GM12878 (cell line): Measurements from ENCODE around the gene RAD17. TPM values are rescaled to one million over a fixed set of nuclear protein-coding genes. Genes with fewer than 3 reads are reported as not detected.
A peak's percentile ranks its signal among the peaks of the same experiment; 100 is the strongest.

Experiments used
- ATF3 ChIP-seq: IDR thresholded peaks from 2 replicates; pipeline ENCODE4 v1.6.1; 2011; ENCODE audit warnings: low read depth, mild to moderate bottlenecking, low read length, moderate library complexity, borderline replicate concordance; ENCODE audit errors: extremely low read depth
- BACH1 ChIP-seq: fragments of 450-650 bp; IDR thresholded peaks from 2 replicates; pipeline ENCODE4 v1.6.1; 2017; ENCODE audit warnings: mild to moderate bottlenecking, borderline replicate concordance
- CBX5 ChIP-seq: sonication (generic); IDR thresholded peaks from 2 replicates; pipeline ENCODE4 v1.6.1; 2016; ENCODE audit warnings: low read depth, moderate library complexity, mild to moderate bottlenecking, inconsistent platforms
- CHD1 ChIP-seq: IDR thresholded peaks from 2 replicates; pipeline ENCODE4 v1.6.1; 2012; ENCODE audit warnings: low read depth, low read length, improper control_type of control experiment
- CREB1 ChIP-seq: IDR thresholded peaks from 2 replicates; pipeline ENCODE4 v1.6.1; 2012; ENCODE audit warnings: low read depth, mild to moderate bottlenecking, inconsistent platforms
- CTCF ChIP-seq, 3 experiments: IDR thresholded peaks in 2 of 3; conservative IDR thresholded peaks in 1 of 3; 2 replicates each; pipeline ENCODE4 v1.5.1; 2011; ENCODE audit warnings: low read depth in 3 of 3, low read length in 3 of 3, mild to moderate bottlenecking in 3 of 3, control low read depth in 2 of 3, moderate library complexity in 2 of 3, inconsistent platforms in 1 of 3, mixed read lengths in 1 of 3; ENCODE audit not compliant: control insufficient read depth in 2 of 3, insufficient read depth in 1 of 3; ENCODE audit errors: extremely low read depth in 1 of 3
- EP300 ChIP-seq, 2 experiments: fragments of 150-350 bp in 1 of 2; IDR thresholded peaks; 2 replicates each; pipeline ENCODE4 v1.6.1; 2011 to 2012; ENCODE audit warnings: low read depth in 2 of 2, low read length in 2 of 2, borderline replicate concordance in 1 of 2, improper control_type of control experiment in 1 of 2, inconsistent platforms in 1 of 2; ENCODE audit not compliant: control insufficient read depth in 1 of 2
- FOXK2 ChIP-seq: fragments of 450-650 bp; IDR thresholded peaks from 2 replicates; pipeline ENCODE4 v1.6.1; 2017; ENCODE audit warnings: mild to moderate bottlenecking, moderate library complexity
- GATAD2B ChIP-seq: fragments of 450-650 bp; conservative IDR thresholded peaks from 2 replicates; pipeline ENCODE4 v1.6.1; 2017; ENCODE audit warnings: low read depth, mild to moderate bottlenecking, moderate library complexity
- IKZF1 ChIP-seq: fragments of 450-650 bp; conservative IDR thresholded peaks from 2 replicates; pipeline ENCODE4 v1.6.1; 2017; ENCODE audit warnings: antibody characterized with exemption, mild to moderate bottlenecking
- IRF4 ChIP-seq: IDR thresholded peaks from 2 replicates; pipeline ENCODE4 v1.6.1; 2011; ENCODE audit warnings: low read depth, low read length
- MTA2 ChIP-seq: fragments of 450-650 bp; IDR thresholded peaks from 2 replicates; pipeline ENCODE4 v1.6.1; 2016; ENCODE audit warnings: low read depth, mild to moderate bottlenecking, moderate library complexity
- MXI1 ChIP-seq: fragments of 150-350 bp; IDR thresholded peaks from 2 replicates; pipeline ENCODE4 v1.6.1; 2011; ENCODE audit warnings: low read depth, mild to moderate bottlenecking, inconsistent platforms, low read length, improper control_type of control experiment
- NR2C1 ChIP-seq: fragments of 450-650 bp; IDR thresholded peaks from 2 replicates; pipeline ENCODE4 v1.6.1; 2017; ENCODE audit warnings: antibody characterized with exemption, mild to moderate bottlenecking, moderate library complexity
- POLR2A ChIP-seq: IDR thresholded peaks from 2 replicates; pipeline ENCODE4 v1.6.1; 2011; ENCODE audit warnings: low read depth, mild to moderate bottlenecking, low read length
- PRDM15 ChIP-seq: fragments of 450-650 bp; formaldehyde crosslinking; IDR thresholded peaks from 2 replicates; pipeline ENCODE4 v1.4.0; 2020; ENCODE audit warnings: mild to moderate bottlenecking, moderate library complexity
- RAD21 ChIP-seq: IDR thresholded peaks from 2 replicates; pipeline ENCODE4 v1.6.1; 2011; ENCODE audit warnings: mild to moderate bottlenecking, low read depth, low read length, moderate library complexity; ENCODE audit not compliant: insufficient read depth
- RB1 ChIP-seq: fragments of 450-650 bp; formaldehyde crosslinking; IDR thresholded peaks from 2 replicates; pipeline ENCODE4 v1.6.1; 2017; ENCODE audit warnings: mild to moderate bottlenecking, borderline replicate concordance
- RELA ChIP-seq: fragments of 450-650 bp; IDR thresholded peaks from 2 replicates; pipeline ENCODE4 v1.8.0; 2014; ENCODE audit warnings: borderline replicate concordance; ENCODE audit not compliant: partially characterized antibody
- RELB ChIP-seq: fragments of 450-650 bp; IDR thresholded peaks from 2 replicates; pipeline ENCODE4 v1.6.1; 2017; ENCODE audit warnings: low read depth, mild to moderate bottlenecking, moderate library complexity
- SREBF1 ChIP-seq: IDR thresholded peaks from 2 replicates; pipeline ENCODE4 v1.6.1; 2012; ENCODE audit warnings: mild to moderate bottlenecking, low read length
- SRF ChIP-seq, 2 experiments: IDR thresholded peaks; 2 replicates each; pipeline ENCODE4 v1.6.1; 2011; ENCODE audit warnings: low read depth in 2 of 2, low read length in 2 of 2, mild to moderate bottlenecking in 1 of 2, moderate library complexity in 1 of 2
- TAF1 ChIP-seq: IDR thresholded peaks from 2 replicates; pipeline ENCODE4 v1.6.1; 2011; ENCODE audit warnings: mild to moderate bottlenecking, low read depth, low read length, borderline replicate concordance
- ZNF274 ChIP-seq: IDR thresholded peaks from one replicate; pipeline ENCODE4 v1.8.0; 2011; ENCODE audit not compliant: insufficient read length, insufficient read depth
- ZNF384 ChIP-seq: IDR thresholded peaks from 2 replicates; pipeline ENCODE4 v1.6.1; 2012; ENCODE audit warnings: low read depth, mild to moderate bottlenecking, low read length, improper control_type of control experiment, borderline replicate concordance
- ZNF622 ChIP-seq: fragments of 450-650 bp; IDR thresholded peaks from 2 replicates; pipeline ENCODE4 v1.6.1; 2017; ENCODE audit warnings: mild to moderate bottlenecking, inconsistent platforms
- polyA plus RNA-seq, 11 experiments: library from polyadenylated mRNA; depleted of rRNA in 4 of 11; unstranded in 6 of 11; stranded (reverse) in 5 of 11; fragments of >200 nt; fragmentation: Nextera tagmentation in 4 of 11; fragmentation: Illumina TruSeq in 1 of 11; extraction: Ambion mirVana in 4 of 11; extraction: Trizol in 1 of 11; gene quantifications; 1 replicate in 1 of 11; 2 replicates in 10 of 11; pipeline versions ENCODE4 v1.2.1 to v1.2.3, GENCODE V29; 2011 to 2016; ENCODE audit warnings: inconsistent platforms in 2 of 11, missing spikeins in 2 of 11, low read depth in 1 of 11
- total RNA-seq, 4 experiments: library from RNA; depleted of rRNA in 3 of 4; stranded (reverse); fragments of >200 nt in 3 of 4; fragmentation: Illumina TruSeq in 1 of 4; extraction: Trizol in 1 of 4; gene quantifications; 2 replicates each; pipeline versions ENCODE4 v1.2.1 to v1.2.3, GENCODE V29; 2013 to 2021

RAD17 gene
- total and polyA plus RNA-seq, 10 of the 15 experiments (the other 5 are each of a cell fraction or from before 2014, with no cell fraction given): 23.9 to 55.4 (median 44.5) TPM

DNA sequence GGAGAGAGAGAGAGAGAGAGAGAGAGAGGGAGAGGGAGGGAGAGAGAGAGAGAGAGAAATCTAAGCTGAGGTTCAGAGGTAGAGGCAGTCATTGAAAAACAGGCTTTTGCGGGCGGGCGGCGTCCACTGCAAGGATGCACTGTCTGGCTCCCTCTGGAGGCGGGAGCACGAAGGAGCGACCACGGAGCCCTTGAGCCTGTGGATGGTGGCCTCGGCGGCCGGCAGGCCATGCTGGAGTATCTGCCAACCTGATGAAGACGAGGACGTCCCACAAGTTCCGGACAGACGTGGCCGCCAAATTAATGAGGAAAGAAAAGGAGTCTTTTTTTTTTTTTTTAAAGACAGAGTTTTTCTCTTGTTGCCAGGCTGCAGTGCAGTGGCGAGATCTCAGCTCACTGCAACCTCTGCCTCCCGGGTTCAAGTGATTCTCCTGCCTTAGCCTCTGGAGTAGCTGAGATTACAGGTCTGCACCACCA, 34.8 kb upstream of the RAD17 start (continued):
- no peak for TF ChIP-seq CHD1
- TF ChIP-seq EP300 (IDR thresholded peaks at IDR 0.05; ENCODE audit: borderline replicate concordance in 1 of 2, control insufficient read depth in 1 of 2, low read depth in 2 of 2, low read length in 2 of 2): no peak
- TF ChIP-seq MTA2: no peak
- peak; percentile 63 for TF ChIP-seq RAD21
- TF ChIP-seq ZNF622: no peak
- no peak for TF ChIP-seq IKZF1
- no peak for TF ChIP-seq ATF3
- TF ChIP-seq SRF (IDR thresholded peaks at IDR 0.05; ENCODE audit: low read depth in 2 of 2, low read length in 2 of 2): no peak
- no peak for TF ChIP-seq BACH1
- TF ChIP-seq CBX5: no peak
- TF ChIP-seq NR2C1: no peak
- peak; percentile 57 to 86 (median 79) for TF ChIP-seq CTCF (IDR thresholded peaks at IDR 0.05 in 2 of 3, conservative IDR thresholded peaks at IDR 0.05 in 1 of 3; ENCODE audit: control insufficient read depth in 2 of 3, extremely low read depth in 1 of 3, insufficient read depth in 1 of 3, low read depth in 3 of 3, low read length in 3 of 3)
- no peak for TF ChIP-seq SREBF1
- no peak for TF ChIP-seq GATAD2B
- TF ChIP-seq FOXK2: no peak
- no peak for TF ChIP-seq POLR2A
- TF ChIP-seq MXI1: no peak
- no peak for TF ChIP-seq TAF1
- TF ChIP-seq CREB1: no peak
- TF ChIP-seq ZNF274: no peak
- TF ChIP-seq RELA: no peak
- no peak for TF ChIP-seq RELB
- no peak for TF ChIP-seq RB1
- no peak for TF ChIP-seq IRF4
- no peak for TF ChIP-seq PRDM15
- TF ChIP-seq ZNF384: 0 out of 2 replicates have a peak, but pooled peaks have one; percentile 6
